ENCODE data around the gene RCL1.
"Not testable (repeated sequence)": the region's sequence is repeated elsewhere in the genome, so short reads cannot be mapped to it uniquely, and the experiment has no call there.

RCL1 gene

DNA sequence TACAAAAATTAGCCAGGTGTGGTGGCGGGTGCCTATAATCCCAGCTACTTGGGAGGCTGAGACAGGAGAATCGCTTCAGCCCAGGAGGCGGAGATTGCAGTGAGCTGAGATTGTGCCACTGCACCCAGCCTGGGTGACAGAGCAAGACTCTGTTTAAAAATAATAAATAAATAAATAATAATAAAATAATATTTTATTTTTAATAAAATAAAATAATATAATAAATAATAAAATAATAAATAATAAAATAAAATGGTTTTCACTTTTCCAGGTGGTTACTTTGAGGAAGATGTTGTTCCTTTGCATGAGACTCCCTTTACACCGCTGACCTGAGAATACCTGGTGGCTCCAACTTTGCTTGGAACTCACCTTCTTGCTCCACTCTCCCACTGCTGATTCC lies 82.8 kb downstream of the RCL1 start:
- no peak for DNase-seq (ENCODE audit: low read depth in 3 of 3, low spot score in 1 of 3)

DNA sequence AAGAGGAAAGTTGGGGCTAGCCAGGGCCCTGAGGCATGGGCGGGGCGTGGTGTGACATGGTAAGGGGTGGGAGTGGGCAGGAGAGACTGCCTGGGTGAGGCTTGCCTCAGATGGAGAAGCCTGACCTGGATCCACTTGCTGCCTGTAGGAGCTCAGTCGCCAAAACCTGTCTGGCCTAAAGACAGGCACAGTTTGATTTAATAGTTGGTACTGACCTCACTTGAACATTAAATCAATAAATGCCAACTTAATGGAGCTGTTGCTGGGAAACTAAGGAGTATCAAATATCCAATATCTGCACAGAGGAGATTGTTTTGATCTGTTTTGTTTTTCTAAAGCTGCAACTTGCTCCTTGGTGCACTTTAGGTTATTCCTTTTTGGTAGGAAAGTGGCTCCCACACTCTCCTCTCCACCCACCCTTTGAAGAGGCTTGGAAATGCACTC lies 86.4 kb downstream of the RCL1 start:
- DNase-seq (ENCODE audit: low read depth in 3 of 3, low spot score in 1 of 3), result no peak

DNA sequence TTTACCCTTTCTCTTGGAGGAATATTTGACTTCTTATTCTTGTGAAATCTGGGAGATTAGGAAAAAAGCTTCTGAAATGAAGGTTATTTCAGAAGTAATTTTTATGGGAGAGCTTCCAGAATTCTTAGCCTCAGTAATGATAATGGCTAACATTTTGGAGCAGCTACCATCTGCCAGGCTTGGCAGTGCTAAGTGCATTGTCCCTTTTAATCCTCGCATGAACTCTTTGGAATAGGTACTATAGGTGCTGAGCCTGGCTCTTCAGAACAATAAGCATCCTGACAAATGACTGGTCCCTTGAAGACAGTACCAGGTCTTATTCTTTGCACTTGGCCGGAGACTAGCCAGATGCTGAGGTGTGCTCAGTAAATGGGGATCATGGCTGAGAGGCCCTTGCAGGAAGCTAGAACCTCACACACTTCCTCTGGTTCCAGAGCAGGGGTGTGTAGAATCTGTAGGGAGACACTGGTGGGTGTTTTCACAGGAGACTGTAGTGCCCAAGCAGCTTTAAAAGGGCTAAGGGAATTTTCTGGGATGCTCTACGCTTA lies 90.7 kb downstream of the RCL1 start:
- no peak for DNase-seq (ENCODE audit: low read depth in 3 of 3, low spot score in 1 of 3)

DNA sequence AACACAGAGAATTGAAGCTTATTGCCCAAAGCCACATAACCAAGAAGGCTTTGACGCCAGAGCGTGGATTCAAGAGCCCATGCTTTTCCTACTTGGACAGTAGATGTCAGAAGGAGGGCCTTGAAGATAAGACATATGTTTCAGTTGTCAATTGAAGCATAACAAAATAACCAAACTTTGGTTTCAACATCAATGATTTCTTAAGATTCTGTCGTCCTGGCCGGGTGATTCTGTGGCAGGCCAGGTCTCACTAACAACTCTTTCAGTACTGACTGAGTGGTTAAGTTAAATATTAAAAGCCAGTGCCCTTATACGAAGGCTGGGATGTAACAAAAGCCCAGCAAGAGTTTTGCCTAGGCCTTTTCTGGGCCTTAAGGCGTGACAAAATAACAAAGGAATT lies 94.0 kb downstream of the RCL1 start:
- DNase-seq (ENCODE audit: low read depth in 3 of 3, low spot score in 1 of 3), result no peak

DNA sequence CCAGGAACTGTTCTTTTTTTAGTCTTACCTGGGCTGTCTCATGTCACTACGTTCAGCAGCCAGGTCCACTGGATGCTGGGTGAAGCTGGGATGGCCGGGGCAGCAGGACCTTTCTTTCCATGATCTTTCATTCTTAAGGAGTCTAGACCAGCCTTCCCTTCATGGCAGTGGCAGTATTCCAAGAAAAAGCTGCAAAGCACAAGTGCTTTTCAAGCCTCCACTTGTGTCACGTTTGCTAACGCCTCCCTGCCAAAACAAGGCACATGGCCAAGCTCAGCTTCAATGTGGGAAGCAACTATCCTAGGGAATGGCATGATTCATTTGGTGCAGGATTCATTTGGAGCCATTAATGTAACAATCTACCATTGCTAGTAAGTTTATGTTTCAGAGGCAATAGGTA lies 94.8 kb downstream of the RCL1 start:
- DNase-seq (ENCODE audit: low read depth in 3 of 3, low spot score in 1 of 3), result no peak

DNA sequence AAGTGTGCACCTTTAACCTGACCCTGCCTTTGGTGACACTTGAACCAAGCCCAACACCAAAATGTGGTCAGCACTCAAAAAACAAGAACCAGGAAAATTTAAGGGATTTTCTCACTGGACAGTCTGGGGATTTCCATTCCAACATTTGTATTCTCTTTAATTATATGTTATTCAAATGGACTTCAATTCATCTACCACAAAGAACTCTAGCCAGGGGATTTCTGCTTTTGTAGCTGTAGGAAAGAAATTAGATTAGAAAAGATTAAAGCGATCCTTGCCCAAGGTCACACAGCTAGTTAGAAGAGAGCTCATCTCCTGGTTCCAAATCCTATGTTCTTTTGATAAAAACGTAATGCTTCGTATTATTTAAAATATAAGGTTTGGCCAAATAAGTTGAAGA lies 97.5 kb downstream of the RCL1 start:
- DNase-seq (ENCODE audit: low read depth in 3 of 3, low spot score in 1 of 3), result no peak

DNA sequence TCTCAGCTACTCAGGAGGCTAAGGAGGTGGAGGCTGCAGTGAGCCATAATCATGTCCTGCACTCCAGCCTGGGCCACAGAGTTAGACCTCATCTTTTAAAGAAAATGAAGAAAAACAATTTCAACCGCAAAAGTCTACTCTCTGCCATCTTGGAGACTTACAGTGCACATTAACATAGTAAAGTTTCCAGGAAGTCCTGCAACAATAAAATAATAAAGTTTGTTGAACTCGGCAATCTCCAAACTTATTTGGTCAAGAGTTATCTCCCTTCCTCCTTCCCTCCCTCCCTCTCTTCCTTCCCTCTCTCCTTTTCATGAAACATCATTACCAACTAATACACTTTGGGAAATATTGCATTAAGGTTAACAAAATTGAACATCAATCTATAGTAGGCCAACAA lies 98.2 kb downstream of the RCL1 start:
- DNase-seq (ENCODE audit: low read depth in 3 of 3, low spot score in 1 of 3), result no peak

DNA sequence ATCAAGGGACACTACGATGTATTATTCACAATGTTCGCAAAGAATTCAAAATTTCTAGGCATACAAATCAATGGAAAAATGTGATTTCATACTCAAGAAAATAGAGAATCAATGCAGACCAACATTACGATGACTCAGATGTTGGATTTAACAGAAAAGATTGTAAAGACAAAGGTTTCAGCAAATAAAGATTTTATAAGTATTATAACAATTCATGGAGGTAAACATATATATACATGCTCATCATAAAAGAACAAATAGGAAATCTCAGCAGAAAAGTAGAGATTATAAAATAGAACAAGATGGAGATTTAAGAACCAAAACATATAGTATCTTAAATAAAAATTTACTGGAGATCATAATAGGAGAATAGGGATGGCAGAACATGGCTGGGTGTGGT lies 98.9 kb downstream of the RCL1 start:
- no peak for DNase-seq (ENCODE audit: low read depth in 3 of 3, low spot score in 1 of 3)

DNA sequence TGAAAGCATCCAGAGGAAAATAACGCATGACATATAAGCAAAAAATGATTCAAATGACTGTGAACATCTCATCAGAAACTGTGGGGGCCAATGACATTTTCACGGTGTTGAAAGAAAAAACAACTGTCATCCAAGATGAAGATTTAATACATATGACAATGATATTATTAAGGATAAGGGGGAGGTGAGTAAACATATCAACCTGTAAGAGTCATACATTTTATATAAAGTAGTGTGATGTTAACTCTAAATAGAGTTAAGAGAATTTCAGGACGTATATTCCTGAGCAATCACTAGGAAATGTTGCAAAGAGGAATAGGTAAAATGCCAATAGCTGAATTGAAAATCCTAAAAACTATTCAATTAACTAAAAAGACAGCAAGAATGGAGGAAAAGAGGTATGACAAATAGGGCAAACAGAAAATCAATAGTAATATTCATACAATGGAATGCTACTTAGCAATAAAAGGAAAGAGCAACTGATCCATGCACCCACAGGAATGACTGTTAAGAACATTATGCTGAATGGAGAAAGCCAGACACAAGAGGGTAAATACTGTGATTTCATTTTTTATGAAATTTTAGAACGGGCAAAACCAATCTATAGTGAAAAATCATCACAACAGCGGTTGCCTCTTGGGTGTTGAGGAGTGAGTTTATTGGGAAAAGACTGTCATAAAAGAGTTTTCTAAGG lies 99.9 kb downstream of the RCL1 start:
- no peak for DNase-seq (ENCODE audit: low read depth in 3 of 3, low spot score in 1 of 3)

DNA sequence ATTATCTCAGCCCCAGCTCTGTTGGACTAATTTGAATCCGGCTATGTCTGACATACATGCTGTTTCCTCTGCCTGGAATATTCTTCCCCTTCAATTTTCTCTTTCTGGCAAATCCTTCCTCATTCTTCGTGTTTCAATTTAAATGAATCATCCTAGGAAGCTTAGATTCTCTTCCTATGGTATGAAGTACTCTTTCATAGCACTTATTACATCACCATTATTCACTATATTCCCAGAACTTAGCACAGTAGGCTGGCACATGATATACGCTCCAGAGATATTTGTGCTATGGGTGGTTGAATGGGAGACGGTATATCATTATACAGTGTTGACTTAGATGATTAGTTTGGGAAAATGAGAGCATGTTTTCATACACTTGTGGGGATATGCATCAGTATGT lies 101.3 kb downstream of the RCL1 start:
- DNase-seq (ENCODE audit: low read depth in 3 of 3, low spot score in 1 of 3), result no peak

DNA sequence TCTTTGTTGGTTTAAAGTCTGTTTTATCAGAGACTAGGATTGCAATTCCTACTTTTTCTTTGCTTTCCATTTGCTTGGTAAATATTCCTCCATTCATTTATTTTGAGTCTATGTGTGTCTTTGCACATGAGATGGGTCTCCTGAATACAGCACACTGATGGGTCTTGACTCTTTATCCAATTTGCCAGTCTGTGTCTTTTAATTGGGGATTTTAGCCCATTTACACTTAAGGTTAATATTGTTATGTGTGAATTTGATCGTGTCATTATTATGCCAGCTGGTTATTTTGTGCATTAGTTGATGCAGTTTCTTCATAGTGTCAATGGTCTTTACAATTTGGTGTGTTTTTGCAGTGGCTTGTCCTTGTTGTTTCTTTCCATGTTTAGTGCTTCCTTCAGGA lies 107.1 kb downstream of the RCL1 start:
- DNase-seq (ENCODE audit: low read depth in 3 of 3, low spot score in 1 of 3), result not testable (repeated sequence)

DNA sequence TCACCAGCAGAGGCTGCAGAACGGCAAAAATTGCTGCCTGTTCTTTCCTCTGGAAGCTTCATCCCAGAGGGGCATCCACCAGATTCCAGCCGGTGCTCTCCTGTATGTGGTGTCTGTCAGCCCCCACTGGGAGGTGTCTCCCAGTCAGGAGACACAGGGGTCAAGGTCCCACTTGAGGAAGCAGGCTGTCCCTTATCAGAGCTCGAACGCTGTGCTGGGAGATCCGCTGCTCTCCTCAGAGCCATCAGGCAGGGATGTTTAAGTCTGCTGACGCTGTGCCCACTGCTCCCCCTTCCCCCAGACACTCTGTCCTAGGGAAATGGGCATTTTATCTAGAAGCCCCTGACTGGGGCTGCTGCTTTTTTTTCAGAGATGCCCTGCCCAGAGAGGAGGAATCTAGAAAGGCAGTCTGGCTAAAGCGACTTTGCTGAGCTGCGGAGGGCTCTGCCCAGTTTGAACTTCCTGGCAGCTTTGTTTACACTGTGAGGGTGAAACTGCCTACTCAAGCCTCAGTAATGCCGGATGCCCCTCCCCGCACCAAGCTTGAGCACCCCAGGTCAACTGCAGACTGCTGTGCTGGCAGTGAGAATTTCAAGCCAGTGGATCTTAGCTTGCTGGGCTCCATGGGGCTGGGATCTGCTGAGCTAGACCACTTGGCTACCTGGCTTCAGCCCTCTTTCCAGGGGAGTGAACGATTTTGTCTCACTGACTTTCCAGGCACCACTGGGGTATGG lies 108.8 kb downstream of the RCL1 start:
- DNase-seq (ENCODE audit: low read depth in 3 of 3, low spot score in 1 of 3), result peak in 2 of 3 donors; percentile 1 to 2

DNA sequence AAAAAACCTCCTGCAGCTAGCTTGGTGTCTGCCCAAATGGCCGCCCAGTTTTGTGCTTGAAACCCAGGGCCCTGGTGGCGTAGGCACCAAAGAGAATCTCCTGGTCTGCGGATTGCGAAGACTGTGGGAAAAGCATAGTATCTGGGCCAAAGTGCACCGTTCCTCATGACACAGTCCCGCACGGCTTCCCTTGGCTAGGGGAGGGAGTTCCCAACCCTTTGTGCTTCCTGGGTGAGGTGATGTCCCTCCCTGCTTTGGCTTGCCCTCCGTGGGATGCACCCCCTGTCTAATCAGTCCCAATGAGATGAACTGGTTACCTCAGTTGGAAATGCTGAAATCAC lies 109.4 kb downstream of the RCL1 start:
- no peak for DNase-seq (ENCODE audit: low read depth in 3 of 3, low spot score in 1 of 3)

DNA sequence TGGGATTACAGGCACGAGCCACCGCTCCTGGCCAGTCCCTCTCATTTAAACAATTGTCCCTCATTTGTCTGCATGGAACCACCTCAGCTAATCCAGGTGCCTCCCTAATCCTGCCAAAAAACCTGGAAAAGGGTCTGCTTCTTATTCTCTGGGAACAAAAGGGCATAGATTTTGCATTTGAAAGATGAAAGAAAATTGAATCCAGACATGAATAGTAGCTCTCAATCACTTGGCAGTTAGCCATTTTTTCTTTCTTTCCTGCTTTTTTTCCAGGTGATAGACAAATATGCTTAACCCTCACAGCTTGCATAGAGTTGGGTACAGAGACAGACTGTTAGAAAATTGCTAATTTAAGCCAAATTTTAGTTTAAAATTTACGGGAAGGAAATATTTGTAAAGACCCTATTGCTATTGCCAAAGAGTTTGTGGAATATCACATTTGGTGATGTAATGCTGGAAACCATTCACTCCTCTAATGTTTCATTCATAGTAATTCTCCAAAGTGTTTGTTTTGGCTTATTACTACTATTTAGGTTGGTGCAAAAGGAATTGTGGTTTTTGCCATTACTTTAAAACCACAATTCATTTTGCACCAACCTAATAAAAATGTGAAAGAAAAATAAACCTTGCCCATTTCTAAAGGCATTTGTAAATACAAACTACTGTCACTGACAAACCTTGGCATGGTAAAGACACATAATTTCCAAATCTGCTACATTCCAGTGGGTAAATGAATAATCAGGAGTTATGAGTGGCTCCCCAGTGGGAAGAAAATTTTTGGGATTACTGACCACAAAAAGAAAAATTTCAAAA lies 111.8 kb downstream of the RCL1 start:
- no peak for DNase-seq (ENCODE audit: low read depth in 3 of 3, low spot score in 1 of 3)

DNA sequence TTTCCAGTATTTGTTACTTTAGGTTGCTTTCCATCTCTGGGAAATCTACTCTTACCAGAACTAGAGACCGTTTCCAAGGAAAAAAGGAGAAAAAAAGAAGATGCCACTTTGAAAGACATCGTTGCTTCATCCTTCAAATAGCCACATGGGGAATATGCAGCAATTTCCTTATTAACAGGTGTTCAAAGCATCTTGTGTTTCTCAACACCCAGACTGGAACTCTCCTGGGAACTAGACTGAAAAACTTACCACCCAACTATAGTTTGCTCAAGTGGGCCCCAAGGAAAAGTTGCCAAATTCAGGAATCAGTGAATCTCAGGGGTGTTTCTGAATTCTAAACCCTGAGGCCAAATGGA lies 112.4 kb downstream of the RCL1 start:
- DNase-seq (ENCODE audit: low read depth in 3 of 3, low spot score in 1 of 3), result no peak

Measured in stimulated activated CD4-positive, alpha-beta T cell treated with anti-CD3 and anti-CD28 coated beads, TNF-alpha, amount 100 ng/mL, for 1 hour (primary cell).